Caco-2 (cell line): ENCODE measurements around the gene SP3. TPM values are rescaled to one million over a fixed set of nuclear protein-coding genes. Genes with fewer than 3 reads are reported as not detected.
A peak's percentile ranks its signal among the peaks of the same experiment; 100 is the strongest.

Experiments
- BruUV-seq: library from RNA; stranded (reverse); fragments of 400-500 nt; replicated peaks from 2 replicates; lab custom pipeline; 2021; lab: Mats Ljungman, UMichigan
- CTCF ChIA-PET: fragments of 300-600 bp; sonication (Branson Sonifier 250); formaldehyde crosslinking; loops from one replicate; lab custom pipeline; 2022; ENCODE audit warnings: antibody characterized with exemption; lab: Charles Lee
- POLR2A ChIA-PET: fragments of 300-600 bp; sonication (Branson Sonifier 250); formaldehyde crosslinking; loops from one replicate; lab custom pipeline; 2022; ENCODE audit warnings: antibody characterized with exemption; lab: Charles Lee
- DNase-seq, 2 experiments: peaks; one replicate each; pipeline versions ENCODE4 v3.0.0 to v3.0.0-alpha.2; 2020 to 2022
- H3K27me3 ChIP-seq: replicated peaks from 2 replicates; pipeline ENCODE4 v1.6.0; 2011; ENCODE audit warnings: low read length; ENCODE audit not compliant: control insufficient read depth, insufficient read depth
- H3K36me3 ChIP-seq: 2 replicates; pipeline ENCODE4 v1.5.1; 2011; ENCODE audit warnings: low read length; ENCODE audit not compliant: control insufficient read depth, insufficient read depth
- H3K4me1 ChIP-seq: fragments of 250-450 bp; sonication (Bioruptor Pico); 2 replicates; pipeline ENCODE4 v1.5.1; 2020; ENCODE audit warnings: mild to moderate bottlenecking
- H3K4me3 ChIP-seq: 2 replicates; pipeline ENCODE4 v1.5.1; 2011; ENCODE audit warnings: low read depth, mild to moderate bottlenecking, control low read depth, low read length
- H3K9me3 ChIP-seq: fragments of 250-450 bp; sonication (Bioruptor Pico); 2 replicates; pipeline ENCODE4 v1.5.1; 2020; ENCODE audit warnings: mild to moderate bottlenecking, moderate library complexity
- H3K27ac Mint-ChIP-seq: one replicate; pipeline ENCODE4 v1.8.0; 2022; ENCODE audit warnings: mixed read lengths; ENCODE audit not compliant: unreplicated experiment
- H3K27me3 Mint-ChIP-seq: one replicate; pipeline ENCODE4 v1.8.0; 2022; ENCODE audit warnings: mixed read lengths; ENCODE audit not compliant: insufficient read depth, unreplicated experiment
- H3K36me3 Mint-ChIP-seq: one replicate; pipeline ENCODE4 v1.8.0; 2022; ENCODE audit warnings: mild to moderate bottlenecking, mixed read lengths; ENCODE audit not compliant: insufficient read depth, unreplicated experiment
- H3K4me1 Mint-ChIP-seq: one replicate; pipeline ENCODE4 v1.8.0; 2022; ENCODE audit warnings: low read depth, mixed read lengths; ENCODE audit not compliant: unreplicated experiment
- H3K4me3 Mint-ChIP-seq: one replicate; pipeline ENCODE4 v1.8.0; 2022; ENCODE audit warnings: mild to moderate bottlenecking, moderate library complexity, mixed read lengths; ENCODE audit not compliant: unreplicated experiment
- H3K9me3 Mint-ChIP-seq: one replicate; pipeline ENCODE4 v1.8.0; 2022; ENCODE audit warnings: mixed read lengths; ENCODE audit not compliant: unreplicated experiment
- CTCF ChIP-seq, 2 experiments: fragments of 200-600 bp in 1 of 2; IDR thresholded peaks; 1 replicate in 1 of 2; 2 replicates in 1 of 2; pipeline versions ENCODE4 v1.5.1 to v1.8.0; 2011 to 2022; ENCODE audit warnings: antibody characterized with exemption in 1 of 2, control low read depth in 1 of 2, inconsistent platforms in 1 of 2, low read depth in 1 of 2, low read length in 1 of 2, mild to moderate bottlenecking in 1 of 2, moderate library complexity in 1 of 2; ENCODE audit not compliant: insufficient read depth in 1 of 2, severe bottlenecking in 1 of 2, unreplicated experiment in 1 of 2
- intact Hi-C: fragments of 100-400 bp; cut with micrococcal nuclease; formaldehyde crosslinking; loops from one replicate; pipeline ENCODE4 v1.10.0; 2022; ENCODE audit not compliant: unreplicated experiment
- total RNA-seq: library from RNA; stranded (reverse); gene quantifications from 2 replicates; pipeline ENCODE4 v1.2.3, GENCODE V29; 2022

The SP3 gene
- total RNA-seq, 1 experiment from 2014 or later: 111 TPM

DNA sequence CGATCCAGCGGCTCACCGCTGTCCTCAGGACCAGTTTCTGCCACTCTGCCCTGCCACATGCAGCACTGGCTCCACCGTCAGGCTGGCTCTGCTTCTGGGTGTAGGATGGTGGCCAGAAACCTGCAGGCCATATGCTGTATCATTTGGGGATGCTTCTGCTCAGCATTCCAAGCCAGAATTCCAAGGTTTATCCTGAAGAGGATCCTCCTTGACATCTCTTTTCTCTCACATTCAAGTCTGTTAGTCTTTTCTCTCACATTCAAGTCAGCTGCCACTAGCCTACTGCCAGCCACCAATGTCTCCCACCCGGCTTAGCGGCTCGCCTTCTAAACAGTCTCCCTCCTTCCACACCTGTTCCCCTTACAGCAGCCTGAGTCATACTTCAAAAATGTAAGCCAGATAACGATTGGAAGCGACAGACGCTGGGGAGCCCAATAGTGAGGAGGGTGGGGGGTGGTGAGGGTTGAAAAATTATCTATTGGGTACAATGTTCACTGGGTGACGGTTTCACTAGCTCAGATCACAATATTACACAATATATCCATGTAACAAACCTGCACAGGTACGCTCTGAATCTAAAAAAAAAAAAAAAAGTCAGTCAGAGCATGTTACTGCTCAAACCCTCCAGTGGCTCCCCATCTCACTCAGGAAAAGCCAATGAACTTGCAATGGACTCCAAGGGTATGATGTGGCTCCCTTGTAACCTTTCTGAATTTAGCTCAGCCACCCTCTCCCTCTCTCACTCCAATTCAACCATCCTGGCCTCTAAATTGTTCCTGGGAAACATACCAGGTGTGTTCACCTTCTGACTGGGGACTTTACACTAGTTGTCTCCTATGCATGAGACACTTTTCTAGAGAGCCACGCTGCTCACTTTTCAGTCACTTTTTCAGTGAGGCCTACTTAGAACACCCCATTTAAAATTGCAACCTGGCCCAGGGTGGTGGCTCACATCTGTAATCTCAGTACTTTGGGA is 38.8 kb upstream of the SP3 start:
- BruUV-seq: no TSS peak
- no peaks in the 10 kb centered on the region for H3K36me3 ChIP-seq
- H3K4me3 ChIP-seq: 0 out of 2 replicates have a peak overlapping the region, but pooled peaks have one; percentile 16
- Mint-ChIP-seq H3K36me3 (peaks cover 11% of the 10 kb centered on the region), H3K4me1 (peaks cover 65% of the 10 kb centered on the region), H3K9me3 (no peaks in the 10 kb centered on the region), H3K27me3 (no peaks in the 10 kb centered on the region), H3K27ac (peak overlapping the region; percentile 81), H3K4me3 (peak overlapping the region; percentile 56)
- no peaks in the 10 kb centered on the region for H3K27me3 ChIP-seq
- DNase-seq: peak; percentile 92 to 94
- intact Hi-C loops: loop anchor here (1.0 to 2.0 kb wide), 6 partner anchors 19 to 120 kb away; no protein-coding TSS in a partner anchor
- peaks cover 63% of the 10 kb centered on the region for H3K4me1 ChIP-seq
- ChIA-PET CTCF (interaction anchor here (0.6 to 1.6 kb wide), 10 partner anchors 17 to 904 kb away, joined by 3 to 11 read pairs (median 4); no protein-coding TSS in a partner anchor), POLR2A (interaction anchor here (0.7 to 1.6 kb wide), 5 partner anchors 38 to 333 kb away, joined by 3 to 14 read pairs (median 4); no protein-coding TSS in a partner anchor)
- peak; percentile 35 to 54 for TF ChIP-seq CTCF (IDR thresholded peaks at IDR 0.05; ENCODE audit: insufficient read depth in 1 of 2, low read depth in 1 of 2, low read length in 1 of 2, severe bottlenecking in 1 of 2, unreplicated experiment in 1 of 2)
- H3K9me3 ChIP-seq: no peaks in the 10 kb centered on the region

- Mint-ChIP-seq H3K27ac (peak overlapping the region; percentile 81), H3K36me3 (peaks cover 5% of the 10 kb centered on the region), H3K4me3 (no peak overlapping the region), H3K27me3 (no peaks in the 10 kb centered on the region), H3K4me1 (peaks cover 57% of the 10 kb centered on the region), H3K9me3 (no peaks in the 10 kb centered on the region)
- Histone ChIP-seq H3K27me3 (no peaks in the 10 kb centered on the region), H3K9me3 (no peaks in the 10 kb centered on the region), H3K4me3 (no peak overlapping the region), H3K36me3 (no peaks in the 10 kb centered on the region), H3K4me1 (peaks cover 51% of the 10 kb centered on the region)
- DNase-seq: no peak
- intact Hi-C loops: loop anchor here (1.0 kb wide), 1 partner anchor 118 kb away; no protein-coding TSS in a partner anchor
- no peak for TF ChIP-seq CTCF (IDR thresholded peaks at IDR 0.05; ENCODE audit: insufficient read depth in 1 of 2, low read depth in 1 of 2, low read length in 1 of 2, severe bottlenecking in 1 of 2, unreplicated experiment in 1 of 2)
- ChIA-PET CTCF (no interaction called here), POLR2A (no interaction called here)
- BruUV-seq: no TSS peak
Observed at GRCh38 chr2:174002679-174003078, 37.5 kb upstream of the SP3 start.

GRCh38 chr2:174001107-174001506 is 35.9 kb upstream of the SP3 start:
- Mint-ChIP-seq H3K9me3 (no peaks in the 10 kb centered on the region), H3K27me3 (no peaks in the 10 kb centered on the region), H3K4me3 (no peak overlapping the region), H3K27ac (no peak overlapping the region), H3K4me1 (peaks cover 46% of the 10 kb centered on the region), H3K36me3 (peaks cover 5% of the 10 kb centered on the region)
- Histone ChIP-seq H3K27me3 (no peaks in the 10 kb centered on the region), H3K9me3 (no peaks in the 10 kb centered on the region), H3K4me3 (no peak overlapping the region), H3K4me1 (peaks cover 36% of the 10 kb centered on the region), H3K36me3 (no peaks in the 10 kb centered on the region)
- no peak for DNase-seq
- no TSS peak for BruUV-seq
- POLR2A ChIA-PET: no interaction called here
- intact Hi-C loops: no loop called here
- CTCF ChIA-PET: no interaction called here
- TF ChIP-seq CTCF (IDR thresholded peaks at IDR 0.05; ENCODE audit: insufficient read depth in 1 of 2, low read depth in 1 of 2, low read length in 1 of 2, severe bottlenecking in 1 of 2, unreplicated experiment in 1 of 2): no peak
